HepG2 (cell line): Measurements from ENCODE around the gene GRHL1. TPM values are rescaled to one million over a fixed set of nuclear protein-coding genes. Genes with fewer than 3 reads are reported as not detected.

Experiments used
- ADNP ChIP-seq: sonication (generic); formaldehyde crosslinking; IDR thresholded peaks from 2 replicates; pipeline ENCODE4 v1.4.0; 2020; ENCODE audit warnings: missing genetic modification reagents
- BRCA1 ChIP-seq: sonication (generic); formaldehyde crosslinking; IDR thresholded peaks from 2 replicates; pipeline ENCODE4 v1.4.0; 2020; ENCODE audit warnings: missing genetic modification reagents
- DMAP1 ChIP-seq: IDR thresholded peaks from 2 replicates; pipeline ENCODE4 v1.6.1; 2016
- ELF3 ChIP-seq: IDR thresholded peaks from 2 replicates; pipeline ENCODE4 v1.6.1; 2016; ENCODE audit warnings: missing genetic modification reagents, missing compliant biosample characterization
- FIP1L1 ChIP-seq: fragments of 200-400 bp; formaldehyde crosslinking; IDR thresholded peaks from 2 replicates; pipeline ENCODE4 v1.6.1; 2018; ENCODE audit warnings: low read depth, mild to moderate bottlenecking, low read length, moderate library complexity, borderline replicate concordance; ENCODE audit not compliant: insufficient read depth
- IKZF4 ChIP-seq: sonication (generic); formaldehyde crosslinking; IDR thresholded peaks from 2 replicates; pipeline ENCODE4 v1.5.1; 2020; ENCODE audit warnings: borderline replicate concordance, mild to moderate bottlenecking, low read depth, missing genetic modification reagents; ENCODE audit errors: not compliant biosample characterization
- RELA ChIP-seq: sonication (generic); formaldehyde crosslinking; IDR thresholded peaks from 2 replicates; pipeline ENCODE4 v1.4.0; 2020; ENCODE audit warnings: missing genetic modification reagents
- ZFP82 ChIP-seq: sonication (generic); formaldehyde crosslinking; IDR thresholded peaks from 2 replicates; pipeline ENCODE4 v1.5.1; 2020; ENCODE audit warnings: mild to moderate bottlenecking, missing genetic modification reagents, borderline replicate concordance
- ZKSCAN5 ChIP-seq: sonication (generic); formaldehyde crosslinking; IDR thresholded peaks from 2 replicates; pipeline ENCODE4 v1.5.1; 2020; ENCODE audit warnings: mild to moderate bottlenecking, missing genetic modification reagents
- ZNF138 ChIP-seq: sonication (generic); formaldehyde crosslinking; IDR thresholded peaks from 2 replicates; pipeline ENCODE4 v1.5.0; 2020; ENCODE audit warnings: mild to moderate bottlenecking, low read depth, missing genetic modification reagents
- ZNF253 ChIP-seq: sonication (generic); formaldehyde crosslinking; IDR thresholded peaks from 2 replicates; pipeline ENCODE4 v1.8.0; 2022; ENCODE audit warnings: mild to moderate bottlenecking, missing genetic modification reagents, borderline replicate concordance
- ZNF350 ChIP-seq: sonication (generic); formaldehyde crosslinking; IDR thresholded peaks from 2 replicates; pipeline ENCODE4 v1.4.0; 2020; ENCODE audit warnings: mild to moderate bottlenecking, low read depth, missing genetic modification reagents, borderline replicate concordance
- ZNF431 ChIP-seq: sonication (generic); formaldehyde crosslinking; IDR thresholded peaks from 2 replicates; pipeline ENCODE4 v1.9.0; 2022; ENCODE audit warnings: missing genetic modification reagents, low read depth, mild to moderate bottlenecking, borderline replicate concordance
- ZNF607 ChIP-seq: sonication (generic); formaldehyde crosslinking; IDR thresholded peaks from 2 replicates; pipeline ENCODE4 v1.5.1; 2020; ENCODE audit warnings: missing genetic modification reagents, mild to moderate bottlenecking, borderline replicate concordance
- ZNF749 ChIP-seq: sonication (generic); formaldehyde crosslinking; IDR thresholded peaks from 2 replicates; pipeline ENCODE4 v1.8.0; 2022; ENCODE audit warnings: mild to moderate bottlenecking, missing genetic modification reagents, moderate library complexity, borderline replicate concordance
- ZNF792 ChIP-seq: IDR thresholded peaks from 2 replicates; pipeline ENCODE4 v1.6.1; 2016
- ZNF878 ChIP-seq: sonication (generic); formaldehyde crosslinking; IDR thresholded peaks from 2 replicates; pipeline ENCODE4 v1.8.1; 2023; ENCODE audit warnings: mild to moderate bottlenecking, missing genetic modification reagents, moderate library complexity
- ZSCAN22 ChIP-seq: sonication (generic); formaldehyde crosslinking; IDR thresholded peaks from 2 replicates; pipeline ENCODE4 v1.4.0; 2020; ENCODE audit warnings: mild to moderate bottlenecking, missing genetic modification reagents
- polyA plus RNA-seq, 8 experiments: library from polyadenylated mRNA; depleted of rRNA in 3 of 8; stranded (reverse) in 7 of 8; unstranded in 1 of 8; fragments of >200 nt; fragmentation: Illumina TruSeq in 4 of 8; extraction: Trizol in 4 of 8; gene quantifications; 2 replicates each; pipeline versions ENCODE4 v1.2.1 to v1.2.3, GENCODE V29; 2011 to 2016; ENCODE audit warnings: low read depth in 4 of 8, missing spikeins in 1 of 8, mixed read lengths in 1 of 8; ENCODE audit not compliant: insufficient read depth in 1 of 8
- total RNA-seq, 5 experiments: library from RNA; depleted of rRNA; stranded (reverse); fragments of >200 nt; fragmentation: Illumina TruSeq; extraction: Trizol; gene quantifications; 2 replicates each; pipeline ENCODE4 v1.2.3, GENCODE V29; 2016; ENCODE audit warnings: low read depth in 1 of 5
- TF ChIP-seq, protein P1 (sequence below): IDR thresholded peaks from 2 replicates; pipeline ENCODE4 v1.6.1; 2016; ENCODE audit warnings: low read depth
- TF ChIP-seq, protein P2 (sequence below): sonication (generic); formaldehyde crosslinking; conservative IDR thresholded peaks from 2 replicates; pipeline ENCODE4 v1.4.0; 2020; ENCODE audit warnings: mild to moderate bottlenecking, missing genetic modification reagents, moderate library complexity
- TF ChIP-seq, protein P3 (sequence below): sonication (generic); formaldehyde crosslinking; IDR thresholded peaks from 2 replicates; pipeline ENCODE4 v1.4.0; 2020; ENCODE audit warnings: missing genetic modification reagents
- TF ChIP-seq, protein P4 (sequence below): sonication (generic); formaldehyde crosslinking; IDR thresholded peaks from 2 replicates; pipeline ENCODE4 v1.8.0; 2022; ENCODE audit warnings: missing genetic modification reagents, mild to moderate bottlenecking, borderline replicate concordance

GRHL1 gene
- total and polyA plus RNA-seq, 2 of the 13 experiments (the other 11 are each of a cell fraction or from before 2014, with no cell fraction given) = 9.3 to 12.0 TPM

DNA sequence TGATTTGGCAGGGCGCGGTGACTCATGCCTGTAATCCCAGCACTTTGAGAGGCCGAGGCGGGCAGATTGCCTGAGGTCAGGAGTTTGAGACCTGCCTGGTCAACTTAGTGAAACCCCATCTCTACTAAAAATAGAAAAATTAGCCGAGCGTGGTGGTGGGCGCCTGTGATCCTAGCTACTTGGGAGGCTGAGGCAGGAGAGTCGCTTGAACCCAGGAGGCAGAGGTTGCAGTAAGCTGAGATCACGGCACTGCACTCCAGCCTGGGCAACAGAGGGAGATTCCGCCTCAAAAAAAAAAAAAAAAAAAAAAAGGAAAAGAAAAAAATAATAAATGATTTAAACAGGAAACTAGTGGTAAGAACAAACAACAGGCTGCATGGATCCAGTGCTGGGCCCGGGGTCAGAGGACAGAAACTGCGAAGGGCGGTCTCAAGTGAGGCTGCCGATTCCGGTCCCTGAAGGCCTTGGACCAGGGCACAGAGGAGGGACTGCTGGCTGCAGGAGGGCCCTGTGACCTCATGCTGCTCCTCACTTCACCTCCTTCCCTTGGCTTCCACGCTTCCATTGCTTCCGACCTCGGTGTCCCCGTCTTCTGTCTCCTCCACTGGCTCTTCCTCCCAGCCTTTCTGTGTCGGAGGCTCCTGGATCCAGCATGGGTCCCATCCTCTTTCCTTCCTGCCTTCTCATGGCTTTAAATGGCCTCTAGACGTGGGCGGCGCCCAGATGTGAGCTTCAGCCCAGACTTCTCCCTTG lies 2.1 kb upstream of the GRHL1 start (continued):
- TF ChIP-seq, protein P1, sequence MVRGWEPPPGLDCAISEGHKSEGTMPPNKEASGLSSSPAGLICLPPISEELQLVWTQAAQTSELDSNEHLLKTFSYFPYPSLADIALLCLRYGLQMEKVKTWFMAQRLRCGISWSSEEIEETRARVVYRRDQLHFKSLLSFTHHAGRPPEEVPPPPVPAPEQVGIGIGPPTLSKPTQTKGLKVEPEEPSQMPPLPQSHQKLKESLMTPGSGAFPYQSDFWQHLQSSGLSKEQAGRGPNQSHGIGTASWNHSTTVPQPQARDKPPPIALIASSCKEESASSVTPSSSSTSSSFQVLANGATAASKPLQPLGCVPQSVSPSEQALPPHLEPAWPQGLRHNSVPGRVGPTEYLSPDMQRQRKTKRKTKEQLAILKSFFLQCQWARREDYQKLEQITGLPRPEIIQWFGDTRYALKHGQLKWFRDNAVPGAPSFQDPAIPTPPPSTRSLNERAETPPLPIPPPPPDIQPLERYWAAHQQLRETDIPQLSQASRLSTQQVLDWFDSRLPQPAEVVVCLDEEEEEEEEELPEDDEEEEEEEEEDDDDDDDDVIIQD (CRISPR knock-in tag) = 0 out of 2 replicates have a peak, but pooled peaks have one; percentile 19
- no peak for TF ChIP-seq BRCA1 (CRISPR knock-in tag)
- no peak for TF ChIP-seq ZNF749 (CRISPR knock-in tag)
- TF ChIP-seq ZNF878 (CRISPR knock-in tag) = no peak
- TF ChIP-seq DMAP1 (CRISPR knock-in tag) = no peak
- TF ChIP-seq, protein P2, sequence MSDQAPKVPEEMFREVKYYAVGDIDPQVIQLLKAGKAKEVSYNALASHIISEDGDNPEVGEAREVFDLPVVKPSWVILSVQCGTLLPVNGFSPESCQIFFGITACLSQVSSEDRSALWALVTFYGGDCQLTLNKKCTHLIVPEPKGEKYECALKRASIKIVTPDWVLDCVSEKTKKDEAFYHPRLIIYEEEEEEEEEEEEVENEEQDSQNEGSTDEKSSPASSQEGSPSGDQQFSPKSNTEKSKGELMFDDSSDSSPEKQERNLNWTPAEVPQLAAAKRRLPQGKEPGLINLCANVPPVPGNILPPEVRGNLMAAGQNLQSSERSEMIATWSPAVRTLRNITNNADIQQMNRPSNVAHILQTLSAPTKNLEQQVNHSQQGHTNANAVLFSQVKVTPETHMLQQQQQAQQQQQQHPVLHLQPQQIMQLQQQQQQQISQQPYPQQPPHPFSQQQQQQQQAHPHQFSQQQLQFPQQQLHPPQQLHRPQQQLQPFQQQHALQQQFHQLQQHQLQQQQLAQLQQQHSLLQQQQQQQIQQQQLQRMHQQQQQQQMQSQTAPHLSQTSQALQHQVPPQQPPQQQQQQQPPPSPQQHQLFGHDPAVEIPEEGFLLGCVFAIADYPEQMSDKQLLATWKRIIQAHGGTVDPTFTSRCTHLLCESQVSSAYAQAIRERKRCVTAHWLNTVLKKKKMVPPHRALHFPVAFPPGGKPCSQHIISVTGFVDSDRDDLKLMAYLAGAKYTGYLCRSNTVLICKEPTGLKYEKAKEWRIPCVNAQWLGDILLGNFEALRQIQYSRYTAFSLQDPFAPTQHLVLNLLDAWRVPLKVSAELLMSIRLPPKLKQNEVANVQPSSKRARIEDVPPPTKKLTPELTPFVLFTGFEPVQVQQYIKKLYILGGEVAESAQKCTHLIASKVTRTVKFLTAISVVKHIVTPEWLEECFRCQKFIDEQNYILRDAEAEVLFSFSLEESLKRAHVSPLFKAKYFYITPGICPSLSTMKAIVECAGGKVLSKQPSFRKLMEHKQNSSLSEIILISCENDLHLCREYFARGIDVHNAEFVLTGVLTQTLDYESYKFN = peak; percentile 85
- TF ChIP-seq ZNF253 (CRISPR knock-in tag) = no peak
- TF ChIP-seq ZFP82 = no peak
- no peak for TF ChIP-seq FIP1L1
- TF ChIP-seq, protein P3, sequence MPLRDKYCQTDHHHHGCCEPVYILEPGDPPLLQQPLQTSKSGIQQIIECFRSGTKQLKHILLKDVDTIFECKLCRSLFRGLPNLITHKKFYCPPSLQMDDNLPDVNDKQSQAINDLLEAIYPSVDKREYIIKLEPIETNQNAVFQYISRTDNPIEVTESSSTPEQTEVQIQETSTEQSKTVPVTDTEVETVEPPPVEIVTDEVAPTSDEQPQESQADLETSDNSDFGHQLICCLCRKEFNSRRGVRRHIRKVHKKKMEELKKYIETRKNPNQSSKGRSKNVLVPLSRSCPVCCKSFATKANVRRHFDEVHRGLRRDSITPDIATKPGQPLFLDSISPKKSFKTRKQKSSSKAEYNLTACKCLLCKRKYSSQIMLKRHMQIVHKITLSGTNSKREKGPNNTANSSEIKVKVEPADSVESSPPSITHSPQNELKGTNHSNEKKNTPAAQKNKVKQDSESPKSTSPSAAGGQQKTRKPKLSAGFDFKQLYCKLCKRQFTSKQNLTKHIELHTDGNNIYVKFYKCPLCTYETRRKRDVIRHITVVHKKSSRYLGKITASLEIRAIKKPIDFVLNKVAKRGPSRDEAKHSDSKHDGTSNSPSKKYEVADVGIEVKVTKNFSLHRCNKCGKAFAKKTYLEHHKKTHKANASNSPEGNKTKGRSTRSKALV (CRISPR knock-in tag) = no peak
- no peak for TF ChIP-seq ZNF431 (CRISPR knock-in tag)
- TF ChIP-seq ZNF138 (CRISPR knock-in tag) = no peak
- TF ChIP-seq ELF3 (CRISPR knock-in tag) = peak; percentile 70
- no peak for TF ChIP-seq RELA (CRISPR knock-in tag)
- no peak for TF ChIP-seq ZNF792
- no peak for TF ChIP-seq ADNP (CRISPR knock-in tag)
- no peak for TF ChIP-seq ZNF350 (CRISPR knock-in tag)
- no peak; the same call in 1 of the 2 replicates for TF ChIP-seq ZNF607 (CRISPR knock-in tag)
- TF ChIP-seq, protein P4, sequence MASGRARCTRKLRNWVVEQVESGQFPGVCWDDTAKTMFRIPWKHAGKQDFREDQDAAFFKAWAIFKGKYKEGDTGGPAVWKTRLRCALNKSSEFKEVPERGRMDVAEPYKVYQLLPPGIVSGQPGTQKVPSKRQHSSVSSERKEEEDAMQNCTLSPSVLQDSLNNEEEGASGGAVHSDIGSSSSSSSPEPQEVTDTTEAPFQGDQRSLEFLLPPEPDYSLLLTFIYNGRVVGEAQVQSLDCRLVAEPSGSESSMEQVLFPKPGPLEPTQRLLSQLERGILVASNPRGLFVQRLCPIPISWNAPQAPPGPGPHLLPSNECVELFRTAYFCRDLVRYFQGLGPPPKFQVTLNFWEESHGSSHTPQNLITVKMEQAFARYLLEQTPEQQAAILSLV (CRISPR knock-in tag) = no peak
- no peak for TF ChIP-seq ZSCAN22 (CRISPR knock-in tag)
- TF ChIP-seq IKZF4 (CRISPR knock-in tag) = no peak
- peak; percentile 79; the same call in 1 of the 2 replicates for TF ChIP-seq ZKSCAN5 (CRISPR knock-in tag)
